Activated naive CD8-positive, alpha-beta T cell (primary cell): ENCODE measurements around the gene RASA2.

Experiments used
- H3K27ac Mint-ChIP-seq: one replicate; pipeline ENCODE4 v1.8.0; 2021; ENCODE audit warnings: mixed read lengths
- H3K27me3 Mint-ChIP-seq: one replicate; pipeline ENCODE4 v1.8.0; 2021; ENCODE audit warnings: mixed read lengths
- H3K36me3 Mint-ChIP-seq: one replicate; pipeline ENCODE4 v1.8.0; 2021; ENCODE audit warnings: mixed read lengths
- H3K4me1 Mint-ChIP-seq: one replicate; pipeline ENCODE4 v1.8.0; 2021; ENCODE audit warnings: low read depth, mixed read lengths
- H3K4me3 Mint-ChIP-seq: one replicate; pipeline ENCODE4 v1.8.0; 2021; ENCODE audit warnings: mild to moderate bottlenecking, mixed read lengths
- H3K9me3 Mint-ChIP-seq: one replicate; pipeline ENCODE4 v1.8.0; 2021; ENCODE audit warnings: low read depth, mixed read lengths

Gene RASA2

GRCh38 chr3:141499284-141499683, 12.5 kb downstream of the RASA2 start:
- peaks cover 11% of the 10 kb centered on the region for H3K36me3 Mint-ChIP-seq
- H3K27ac Mint-ChIP-seq, result no peak overlapping the region
- peaks cover 6% of the 10 kb centered on the region for H3K9me3 Mint-ChIP-seq
- H3K27me3 Mint-ChIP-seq, result no peaks in the 10 kb centered on the region
- peak overlapping the region; percentile 85 for H3K4me3 Mint-ChIP-seq
- H3K4me1 Mint-ChIP-seq, result peaks cover 29% of the 10 kb centered on the region

- Mint-ChIP-seq H3K27ac (no peak overlapping the region), H3K4me1 (peaks cover 22% of the 10 kb centered on the region), H3K9me3 (peaks cover 6% of the 10 kb centered on the region), H3K27me3 (no peaks in the 10 kb centered on the region), H3K4me3 (peak overlapping the region; percentile 85), H3K36me3 (peaks cover 8% of the 10 kb centered on the region)
These were observed 13.1 kb downstream of the RASA2 start for GRCh38 chr3:141499965-141500364.

GRCh38 chr3:141500397-141500796, 13.6 kb downstream of the RASA2 start:
- no peak overlapping the region for H3K27ac Mint-ChIP-seq
- H3K4me3 Mint-ChIP-seq, result peak overlapping the region; percentile 85
- peaks cover 18% of the 10 kb centered on the region for H3K4me1 Mint-ChIP-seq
- peaks cover 7% of the 10 kb centered on the region for H3K36me3 Mint-ChIP-seq
- H3K27me3 Mint-ChIP-seq, result no peaks in the 10 kb centered on the region
- peaks cover 5% of the 10 kb centered on the region for H3K9me3 Mint-ChIP-seq

GRCh38 chr3:141505166-141505565, 18.3 kb downstream of the RASA2 start:
- Mint-ChIP-seq H3K4me3 (no peak overlapping the region), H3K9me3 (no peaks in the 10 kb centered on the region), H3K36me3 (peaks cover 5% of the 10 kb centered on the region), H3K4me1 (peaks cover 32% of the 10 kb centered on the region), H3K27ac (no peak overlapping the region), H3K27me3 (no peaks in the 10 kb centered on the region)

GRCh38 chr3:141506071-141506470, 19.2 kb downstream of the RASA2 start:
- H3K9me3 Mint-ChIP-seq, result no peaks in the 10 kb centered on the region
- H3K4me1 Mint-ChIP-seq, result peaks cover 41% of the 10 kb centered on the region
- no peaks in the 10 kb centered on the region for H3K27me3 Mint-ChIP-seq
- H3K4me3 Mint-ChIP-seq, result no peak overlapping the region
- no peak overlapping the region for H3K27ac Mint-ChIP-seq
- peaks cover 11% of the 10 kb centered on the region for H3K36me3 Mint-ChIP-seq

GRCh38 chr3:141507392-141508066, 20.7 kb downstream of the RASA2 start:
- no peaks in the 10 kb centered on the region for H3K9me3 Mint-ChIP-seq
- H3K4me1 Mint-ChIP-seq, result peaks cover 53% of the 10 kb centered on the region
- H3K4me3 Mint-ChIP-seq, result peak overlapping the region; percentile 48
- H3K36me3 Mint-ChIP-seq, result peaks cover 15% of the 10 kb centered on the region
- H3K27me3 Mint-ChIP-seq, result no peaks in the 10 kb centered on the region
- peak overlapping the region; percentile 92 for H3K27ac Mint-ChIP-seq

- Mint-ChIP-seq H3K27ac (peak overlapping the region; percentile 92), H3K27me3 (no peaks in the 10 kb centered on the region), H3K9me3 (no peaks in the 10 kb centered on the region), H3K36me3 (peaks cover 15% of the 10 kb centered on the region), H3K4me3 (peak overlapping the region; percentile 22), H3K4me1 (peaks cover 56% of the 10 kb centered on the region)
These were observed 21.2 kb downstream of the RASA2 start for GRCh38 chr3:141508067-141508436.

GRCh38 chr3:141511361-141511760, 24.5 kb downstream of the RASA2 start:
- H3K36me3 Mint-ChIP-seq, result peaks cover 21% of the 10 kb centered on the region
- H3K4me3 Mint-ChIP-seq, result peak overlapping the region; percentile 18
- peak overlapping the region; percentile 73 for H3K27ac Mint-ChIP-seq
- peaks cover 73% of the 10 kb centered on the region for H3K4me1 Mint-ChIP-seq
- no peaks in the 10 kb centered on the region for H3K9me3 Mint-ChIP-seq
- no peaks in the 10 kb centered on the region for H3K27me3 Mint-ChIP-seq

- no peak overlapping the region for H3K4me3 Mint-ChIP-seq
- peaks cover 33% of the 10 kb centered on the region for H3K36me3 Mint-ChIP-seq
- peaks cover 60% of the 10 kb centered on the region for H3K4me1 Mint-ChIP-seq
- H3K9me3 Mint-ChIP-seq, result no peaks in the 10 kb centered on the region
- H3K27ac Mint-ChIP-seq, result peak overlapping the region; percentile 67
- no peaks in the 10 kb centered on the region for H3K27me3 Mint-ChIP-seq
These were observed 27.6 kb downstream of the RASA2 start for GRCh38 chr3:141514382-141514781.

- Mint-ChIP-seq H3K27ac (peak overlapping the region; percentile 75), H3K36me3 (peaks cover 33% of the 10 kb centered on the region), H3K27me3 (no peaks in the 10 kb centered on the region), H3K4me1 (peaks cover 60% of the 10 kb centered on the region), H3K4me3 (peak overlapping the region; percentile 64), H3K9me3 (no peaks in the 10 kb centered on the region)
These were observed 32.8 kb downstream of the RASA2 start for GRCh38 chr3:141519587-141519986.

GRCh38 chr3:141521781-141522180, 35.0 kb downstream of the RASA2 start:
- Mint-ChIP-seq H3K36me3 (peaks cover 26% of the 10 kb centered on the region), H3K4me3 (no peak overlapping the region), H3K9me3 (no peaks in the 10 kb centered on the region), H3K27me3 (no peaks in the 10 kb centered on the region), H3K27ac (peak overlapping the region; percentile 75), H3K4me1 (peaks cover 73% of the 10 kb centered on the region)

- Mint-ChIP-seq H3K27ac (peak overlapping the region; percentile 88), H3K4me1 (peaks cover 86% of the 10 kb centered on the region), H3K27me3 (no peaks in the 10 kb centered on the region), H3K36me3 (peaks cover 21% of the 10 kb centered on the region), H3K4me3 (peak overlapping the region; percentile 22), H3K9me3 (no peaks in the 10 kb centered on the region)
These were observed 37.0 kb downstream of the RASA2 start for GRCh38 chr3:141523615-141524375.

GRCh38 chr3:141524988-141525387, 38.2 kb downstream of the RASA2 start:
- no peak overlapping the region for H3K4me3 Mint-ChIP-seq
- peaks cover 87% of the 10 kb centered on the region for H3K4me1 Mint-ChIP-seq
- no peaks in the 10 kb centered on the region for H3K9me3 Mint-ChIP-seq
- H3K27ac Mint-ChIP-seq, result peak overlapping the region; percentile 88
- peaks cover 19% of the 10 kb centered on the region for H3K36me3 Mint-ChIP-seq
- H3K27me3 Mint-ChIP-seq, result no peaks in the 10 kb centered on the region

GRCh38 chr3:141525814-141526213, 39.0 kb downstream of the RASA2 start:
- Mint-ChIP-seq H3K4me3 (no peak overlapping the region), H3K36me3 (peaks cover 16% of the 10 kb centered on the region), H3K9me3 (no peaks in the 10 kb centered on the region), H3K4me1 (peaks cover 89% of the 10 kb centered on the region), H3K27me3 (no peaks in the 10 kb centered on the region), H3K27ac (peak overlapping the region; percentile 88)

- Mint-ChIP-seq H3K27me3 (no peaks in the 10 kb centered on the region), H3K4me1 (peaks cover 87% of the 10 kb centered on the region), H3K27ac (peak overlapping the region; percentile 88), H3K4me3 (peak overlapping the region; percentile 38), H3K36me3 (peaks cover 13% of the 10 kb centered on the region), H3K9me3 (no peaks in the 10 kb centered on the region)
These were observed 39.9 kb downstream of the RASA2 start for GRCh38 chr3:141526709-141527108.
